ENCODE measurements around the gene SPON1. TPM values are rescaled to one million over a fixed set of nuclear protein-coding genes. Genes with fewer than 3 reads are reported as not detected.

The SPON1 gene
- total RNA-seq, 1 experiment from 2014 or later: not detected

DNA sequence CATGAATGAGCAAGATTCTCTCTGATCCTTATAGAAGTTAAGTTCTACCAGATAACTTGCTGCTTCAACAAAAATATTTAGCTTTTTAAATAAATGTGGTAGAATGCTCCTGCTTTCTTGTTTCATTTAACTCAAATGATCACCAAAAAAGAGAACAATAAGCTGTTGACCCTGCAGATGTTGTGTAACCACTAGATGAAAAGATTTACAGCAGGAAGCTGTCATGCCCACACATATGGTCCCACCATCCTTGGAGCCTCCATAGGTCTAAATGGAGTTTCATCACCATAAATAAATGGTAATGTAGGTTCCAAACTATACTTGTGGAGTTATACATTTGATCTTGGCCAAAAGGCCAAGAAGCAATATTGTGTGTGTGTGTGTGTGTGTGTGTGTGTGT is 277.7 kb downstream of the SPON1 start:
- Histone ChIP-seq H3K36me3 (ENCODE audit: low read depth, low read length) (no peaks in the 10 kb centered on the region), H3K27ac (ENCODE audit: low read length) (no peak overlapping the region), H3K4me3 (ENCODE audit: low read length) (no peak overlapping the region), H3K79me2 (ENCODE audit: low read length) (no peaks in the 10 kb centered on the region), H3K9me3 (ENCODE audit: low read length) (no peaks in the 10 kb centered on the region), H3K9ac (ENCODE audit: low read length) (no peak overlapping the region), H2AFZ (ENCODE audit: low read length) (no peak overlapping the region), H3F3A (ENCODE audit: low read length, unreplicated experiment) (no peaks in the 10 kb centered on the region), H3K4me1 (ENCODE audit: insufficient read depth, low read length) (no peaks in the 10 kb centered on the region), H3K27me3 (ENCODE audit: low read length) (peaks cover 65% of the 10 kb centered on the region), H3K4me2 (ENCODE audit: low read length) (no peak overlapping the region), H3K9me2 (replicated peaks; ENCODE audit: low read length) (no peaks in the 10 kb centered on the region), H4K20me1 (ENCODE audit: low read length) (no peaks in the 10 kb centered on the region)
- ATAC-seq (no peak), DNase-seq (no peak)
- POLR2A ChIA-PET (ENCODE audit: unreplicated experiment): no interaction called here
- CTCF ChIA-PET: interaction anchor here (0.9 kb wide), 1 partner anchor 467 kb away, joined by 3 read pairs; no protein-coding TSS in a partner anchor
- TF ChIP-seq, protein P1, sequence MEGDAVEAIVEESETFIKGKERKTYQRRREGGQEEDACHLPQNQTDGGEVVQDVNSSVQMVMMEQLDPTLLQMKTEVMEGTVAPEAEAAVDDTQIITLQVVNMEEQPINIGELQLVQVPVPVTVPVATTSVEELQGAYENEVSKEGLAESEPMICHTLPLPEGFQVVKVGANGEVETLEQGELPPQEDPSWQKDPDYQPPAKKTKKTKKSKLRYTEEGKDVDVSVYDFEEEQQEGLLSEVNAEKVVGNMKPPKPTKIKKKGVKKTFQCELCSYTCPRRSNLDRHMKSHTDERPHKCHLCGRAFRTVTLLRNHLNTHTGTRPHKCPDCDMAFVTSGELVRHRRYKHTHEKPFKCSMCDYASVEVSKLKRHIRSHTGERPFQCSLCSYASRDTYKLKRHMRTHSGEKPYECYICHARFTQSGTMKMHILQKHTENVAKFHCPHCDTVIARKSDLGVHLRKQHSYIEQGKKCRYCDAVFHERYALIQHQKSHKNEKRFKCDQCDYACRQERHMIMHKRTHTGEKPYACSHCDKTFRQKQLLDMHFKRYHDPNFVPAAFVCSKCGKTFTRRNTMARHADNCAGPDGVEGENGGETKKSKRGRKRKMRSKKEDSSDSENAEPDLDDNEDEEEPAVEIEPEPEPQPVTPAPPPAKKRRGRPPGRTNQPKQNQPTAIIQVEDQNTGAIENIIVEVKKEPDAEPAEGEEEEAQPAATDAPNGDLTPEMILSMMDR (conservative IDR thresholded peaks at IDR 0.05; ENCODE audit: low read depth, low read length): no peak
- TF ChIP-seq EZH2phosphoT487 (IDR thresholded peaks at IDR 0.05; ENCODE audit: borderline replicate concordance, low read length) (no peak), EZH2 (IDR thresholded peaks at IDR 0.05; ENCODE audit: low read length, unreplicated experiment) (no peak)
- intact Hi-C loops (cut with micrococcal nuclease): no loop called here
- no TSS peak for BruUV-seq (replicated peaks)

DNA sequence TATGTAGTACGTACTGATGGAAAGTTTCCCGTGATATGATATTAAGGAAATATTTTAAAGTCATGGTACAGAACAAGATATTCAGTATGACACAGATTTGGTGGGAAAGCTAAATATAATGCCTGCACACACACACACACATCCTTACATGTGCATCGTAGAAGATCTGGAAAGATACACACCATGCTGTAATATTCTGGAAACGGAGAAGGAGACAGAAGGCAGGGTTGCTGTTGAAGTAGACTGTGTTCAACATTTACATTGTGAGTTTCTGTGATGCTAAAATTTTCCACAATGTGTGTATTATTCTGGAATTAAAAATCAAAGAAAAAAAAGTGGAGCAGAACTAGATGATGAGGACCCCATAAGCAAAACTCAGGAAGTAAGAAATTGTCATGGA is 278.4 kb downstream of the SPON1 start:
- no peaks in the 10 kb centered on the region for H3K4me1 ChIP-seq (ENCODE audit: insufficient read depth, low read length)
- H3K9me3 ChIP-seq (ENCODE audit: low read length): no peaks in the 10 kb centered on the region
- ChIA-PET POLR2A (ENCODE audit: unreplicated experiment) (no interaction called here), CTCF (interaction anchor here (0.9 kb wide), 1 partner anchor 468 kb away, joined by 3 read pairs; no protein-coding TSS in a partner anchor)
- H3F3A ChIP-seq (ENCODE audit: low read length, unreplicated experiment): no peaks in the 10 kb centered on the region
- peaks cover 57% of the 10 kb centered on the region for H3K27me3 ChIP-seq (ENCODE audit: low read length)
- no peaks in the 10 kb centered on the region for H3K36me3 ChIP-seq (ENCODE audit: low read depth, low read length)
- H2AFZ ChIP-seq (ENCODE audit: low read length): no peak overlapping the region
- H3K79me2 ChIP-seq (ENCODE audit: low read length): no peaks in the 10 kb centered on the region
- no TSS peak for BruUV-seq (replicated peaks)
- H3K4me3 ChIP-seq (ENCODE audit: low read length): no peak overlapping the region
- no peak overlapping the region for H3K4me2 ChIP-seq (ENCODE audit: low read length)
- no peaks in the 10 kb centered on the region for H3K9me2 ChIP-seq (replicated peaks; ENCODE audit: low read length)
- no peak overlapping the region for H3K27ac ChIP-seq (ENCODE audit: low read length)
- no peak for DNase-seq
- no peak for ATAC-seq
- H3K9ac ChIP-seq (ENCODE audit: low read length): no peak overlapping the region
- no peaks in the 10 kb centered on the region for H4K20me1 ChIP-seq (ENCODE audit: low read length)
- intact Hi-C loops (cut with micrococcal nuclease): no loop called here
- TF ChIP-seq, protein P1 (conservative IDR thresholded peaks at IDR 0.05; ENCODE audit: low read depth, low read length): no peak
- TF ChIP-seq EZH2phosphoT487 (IDR thresholded peaks at IDR 0.05; ENCODE audit: borderline replicate concordance, low read length) (no peak), EZH2 (IDR thresholded peaks at IDR 0.05; ENCODE audit: low read length, unreplicated experiment) (no peak)

DNA sequence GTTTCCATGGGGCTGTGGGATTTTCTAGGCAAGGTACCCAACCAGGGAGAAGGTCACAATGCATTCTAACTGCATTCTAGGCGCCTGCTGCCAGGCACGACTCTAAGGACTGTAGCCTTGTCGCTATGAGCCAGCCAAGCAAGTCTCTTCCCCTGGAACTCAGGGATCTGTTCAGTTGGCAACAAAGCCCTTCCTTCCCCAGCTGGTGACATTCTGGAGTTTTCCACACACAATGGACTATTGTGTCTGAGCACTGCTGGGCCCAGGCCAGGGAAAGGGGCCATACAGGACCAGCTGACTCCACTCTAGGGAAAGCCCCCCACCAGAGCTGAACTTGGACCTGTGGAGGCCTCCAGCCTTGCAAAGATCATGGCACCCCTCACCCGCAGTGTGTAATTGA is 279.7 kb downstream of the SPON1 start:
- CTCF ChIA-PET: no interaction called here
- TF ChIP-seq, protein P1 (conservative IDR thresholded peaks at IDR 0.05; ENCODE audit: low read depth, low read length): no peak
- TF ChIP-seq EZH2 (IDR thresholded peaks at IDR 0.05; ENCODE audit: low read length, unreplicated experiment) (no peak), EZH2phosphoT487 (IDR thresholded peaks at IDR 0.05; ENCODE audit: borderline replicate concordance, low read length) (no peak)
- intact Hi-C loops (cut with micrococcal nuclease): no loop called here

More for the DNA sequence above, 279.7 kb downstream of the SPON1 start:
- no peaks in the 10 kb centered on the region for H3F3A ChIP-seq (ENCODE audit: low read length, unreplicated experiment)
- POLR2A ChIA-PET (ENCODE audit: unreplicated experiment): no interaction called here
- H2AFZ ChIP-seq (ENCODE audit: low read length): no peak overlapping the region
- H3K9me3 ChIP-seq (ENCODE audit: low read length): no peaks in the 10 kb centered on the region
- H3K4me2 ChIP-seq (ENCODE audit: low read length): no peak overlapping the region
- no TSS peak for BruUV-seq (replicated peaks)
- peaks cover 45% of the 10 kb centered on the region for H3K27me3 ChIP-seq (ENCODE audit: low read length)
- no peaks in the 10 kb centered on the region for H4K20me1 ChIP-seq (ENCODE audit: low read length)
- H3K9me2 ChIP-seq (replicated peaks; ENCODE audit: low read length): no peaks in the 10 kb centered on the region
- H3K4me1 ChIP-seq (ENCODE audit: insufficient read depth, low read length): no peaks in the 10 kb centered on the region
- no peak overlapping the region for H3K9ac ChIP-seq (ENCODE audit: low read length)
- no peak overlapping the region for H3K27ac ChIP-seq (ENCODE audit: low read length)
- no peaks in the 10 kb centered on the region for H3K36me3 ChIP-seq (ENCODE audit: low read depth, low read length)
- H3K79me2 ChIP-seq (ENCODE audit: low read length): no peaks in the 10 kb centered on the region
- H3K4me3 ChIP-seq (ENCODE audit: low read length): no peak overlapping the region
- ATAC-seq: no peak
- DNase-seq: no peak
